Stimulated activated naive CD4-positive, alpha-beta T cell treated with Interleukin-2 at 50 U/mL for 16 hours (primary cell): ENCODE measurements around the gene SRSF1.
"Not testable (repeated sequence)": the region's sequence is repeated elsewhere in the genome, so short reads cannot be mapped to it uniquely, and the experiment has no call there.

ENCODE experiments used
- DNase-seq: peaks from one replicate; lab custom pipeline; 2025; lab: John Stamatoyannopoulos, UW

Gene SRSF1

GRCh38 chr17:57990037-57990436 is 17.0 kb downstream of the SRSF1 start:
- DNase-seq, result no peak

GRCh38 chr17:57988301-57989250 is 18.5 kb downstream of the SRSF1 start:
- DNase-seq, result peak; percentile 72

- DNase-seq, result peak; percentile 77
Observed at GRCh38 chr17:57987581-57988300, 19.3 kb downstream of the SRSF1 start, which contains the start of gene VEZF1. Gene VEZF1 (minus strand): TSS chr17:57988254. CDS start chr17:57988111, 143 bp downstream.

- peak; percentile 34 for DNase-seq
Observed at GRCh38 chr17:57986841-57987580, 20.0 kb downstream of the SRSF1 start.

- DNase-seq, result no peak
Observed at GRCh38 chr17:57985675-57985974, 21.4 kb downstream of the SRSF1 start.

GRCh38 chr17:57984936-57985674 is 21.9 kb downstream of the SRSF1 start:
- DNase-seq, result no peak

GRCh38 chr17:57984261-57984890 is 22.7 kb downstream of the SRSF1 start:
- no peak for DNase-seq

- DNase-seq, result no peak
Observed at GRCh38 chr17:57983446-57983845, 23.6 kb downstream of the SRSF1 start.

GRCh38 chr17:57982452-57983170 is 24.4 kb downstream of the SRSF1 start:
- no peak for DNase-seq

GRCh38 chr17:57980522-57980921 is 26.5 kb downstream of the SRSF1 start:
- DNase-seq, result no peak

GRCh38 chr17:57979076-57979475 is 28.0 kb downstream of the SRSF1 start:
- no peak for DNase-seq

- no peak for DNase-seq
Observed at GRCh38 chr17:57976594-57976993, 30.5 kb downstream of the SRSF1 start.

GRCh38 chr17:57975044-57975443 is 32.0 kb downstream of the SRSF1 start:
- DNase-seq, result no peak

GRCh38 chr17:57974053-57974824 is 32.8 kb downstream of the SRSF1 start:
- DNase-seq, result not testable (repeated sequence)

GRCh38 chr17:57972151-57972550 is 34.9 kb downstream of the SRSF1 start:
- no peak for DNase-seq

- no peak for DNase-seq
Observed at GRCh38 chr17:57971572-57971971, 35.5 kb downstream of the SRSF1 start.

GRCh38 chr17:57970710-57971109 is 36.3 kb downstream of the SRSF1 start:
- DNase-seq, result no peak

- DNase-seq, result no peak
Observed at GRCh38 chr17:57968456-57968855, 38.6 kb downstream of the SRSF1 start.

GRCh38 chr17:57966875-57967274 is 40.2 kb downstream of the SRSF1 start:
- no peak for DNase-seq

- no peak for DNase-seq
Observed at GRCh38 chr17:57966246-57966645, 40.8 kb downstream of the SRSF1 start.
